MCF 10A (cell line): ENCODE measurements around the gene SCD5. TPM values are rescaled to one million over a fixed set of nuclear protein-coding genes. Genes with fewer than 3 reads are reported as not detected.

Experiments
- BruUV-seq: library from RNA; stranded (reverse); fragments of 400-500 nt; replicated peaks from 2 replicates; lab custom pipeline; 2021; lab: Mats Ljungman, UMichigan
- CTCF ChIA-PET: fragments of 300-600 bp; sonication (Branson Sonifier 250); formaldehyde crosslinking; extraction: SDS; loops from one replicate; lab custom pipeline; 2021; ENCODE audit warnings: antibody characterized with exemption, inconsistent platforms; lab: Yijun Ruan, JAX
- POLR2A ChIA-PET: fragments of 300-600, 350-650 bp; sonication (Branson Sonifier 250); formaldehyde crosslinking; extraction: SDS; loops from one replicate; lab custom pipeline; 2020; ENCODE audit warnings: antibody characterized with exemption, inconsistent platforms; lab: Yijun Ruan, JAX
- DNase-seq: peaks from one replicate; pipeline ENCODE4 v3.0.0-alpha.2; 2018; ENCODE audit not compliant: unreplicated experiment
- H3K27ac Mint-ChIP-seq: one replicate; pipeline ENCODE4 v1.8.0; 2022; ENCODE audit warnings: mild to moderate bottlenecking, low read depth, mixed read lengths; ENCODE audit not compliant: unreplicated experiment
- H3K27me3 Mint-ChIP-seq: one replicate; pipeline ENCODE4 v1.8.0; 2022; ENCODE audit warnings: mixed read lengths; ENCODE audit not compliant: insufficient read depth, unreplicated experiment
- H3K36me3 Mint-ChIP-seq: one replicate; pipeline ENCODE4 v1.8.0; 2022; ENCODE audit warnings: mild to moderate bottlenecking, moderate library complexity, mixed read lengths; ENCODE audit not compliant: insufficient read depth, unreplicated experiment
- H3K4me1 Mint-ChIP-seq: one replicate; pipeline ENCODE4 v1.8.0; 2022; ENCODE audit warnings: mixed read lengths; ENCODE audit not compliant: insufficient read depth, unreplicated experiment
- H3K4me3 Mint-ChIP-seq: one replicate; pipeline ENCODE4 v1.8.0; 2022; ENCODE audit warnings: mild to moderate bottlenecking, moderate library complexity, mixed read lengths; ENCODE audit not compliant: unreplicated experiment
- H3K9me3 Mint-ChIP-seq: one replicate; pipeline ENCODE4 v1.8.0; 2022; ENCODE audit warnings: mixed read lengths; ENCODE audit not compliant: unreplicated experiment
- intact Hi-C: fragments of 100-400 bp; cut with micrococcal nuclease; formaldehyde crosslinking; loops from 2 replicates; pipeline ENCODE4 v1.14.1; 2022
- total RNA-seq: library from RNA; stranded (reverse); gene quantifications from 2 replicates; pipeline ENCODE4 v1.2.3, GENCODE V29; 2022
- TF ChIP-seq, protein P1 (sequence below): fragments of 200-600 bp; IDR thresholded peaks from one replicate; pipeline ENCODE4 v1.8.0; 2022; ENCODE audit warnings: antibody characterized with exemption, mild to moderate bottlenecking; ENCODE audit not compliant: unreplicated experiment

SCD5 gene
- total RNA-seq, 1 experiment from 2014 or later, result 3.6 TPM

DNA sequence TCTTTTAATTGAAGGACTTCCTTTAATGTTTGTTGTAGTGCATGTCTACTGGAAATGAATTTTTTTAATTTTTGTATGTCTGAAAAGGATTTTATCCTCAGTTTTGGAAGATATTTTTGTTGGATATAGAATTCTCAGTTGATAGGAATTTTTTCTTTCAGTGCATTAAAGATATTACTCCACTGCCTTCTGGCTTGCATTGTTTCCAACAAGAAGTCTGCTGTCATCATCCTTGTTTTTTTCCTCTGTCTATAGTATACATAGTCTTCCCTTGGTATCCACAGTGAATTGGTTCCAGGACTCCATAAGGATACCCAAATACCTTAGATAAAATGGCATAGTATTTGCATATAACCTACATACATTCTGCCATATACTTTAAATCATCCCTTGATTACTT, 33.5 kb downstream of the SCD5 start:
- Mint-ChIP-seq H3K27ac (no peak overlapping the region), H3K4me3 (no peak overlapping the region), H3K9me3 (peaks cover 26% of the 10 kb centered on the region), H3K36me3 (peaks cover 7% of the 10 kb centered on the region), H3K4me1 (no peaks in the 10 kb centered on the region), H3K27me3 (no peaks in the 10 kb centered on the region)
- no TSS peak for BruUV-seq
- ChIA-PET CTCF (no interaction called here), POLR2A (no interaction called here)
- TF ChIP-seq, protein P1, sequence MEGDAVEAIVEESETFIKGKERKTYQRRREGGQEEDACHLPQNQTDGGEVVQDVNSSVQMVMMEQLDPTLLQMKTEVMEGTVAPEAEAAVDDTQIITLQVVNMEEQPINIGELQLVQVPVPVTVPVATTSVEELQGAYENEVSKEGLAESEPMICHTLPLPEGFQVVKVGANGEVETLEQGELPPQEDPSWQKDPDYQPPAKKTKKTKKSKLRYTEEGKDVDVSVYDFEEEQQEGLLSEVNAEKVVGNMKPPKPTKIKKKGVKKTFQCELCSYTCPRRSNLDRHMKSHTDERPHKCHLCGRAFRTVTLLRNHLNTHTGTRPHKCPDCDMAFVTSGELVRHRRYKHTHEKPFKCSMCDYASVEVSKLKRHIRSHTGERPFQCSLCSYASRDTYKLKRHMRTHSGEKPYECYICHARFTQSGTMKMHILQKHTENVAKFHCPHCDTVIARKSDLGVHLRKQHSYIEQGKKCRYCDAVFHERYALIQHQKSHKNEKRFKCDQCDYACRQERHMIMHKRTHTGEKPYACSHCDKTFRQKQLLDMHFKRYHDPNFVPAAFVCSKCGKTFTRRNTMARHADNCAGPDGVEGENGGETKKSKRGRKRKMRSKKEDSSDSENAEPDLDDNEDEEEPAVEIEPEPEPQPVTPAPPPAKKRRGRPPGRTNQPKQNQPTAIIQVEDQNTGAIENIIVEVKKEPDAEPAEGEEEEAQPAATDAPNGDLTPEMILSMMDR, result no peak
- no peak for DNase-seq
- intact Hi-C loops, result no loop called here

DNA sequence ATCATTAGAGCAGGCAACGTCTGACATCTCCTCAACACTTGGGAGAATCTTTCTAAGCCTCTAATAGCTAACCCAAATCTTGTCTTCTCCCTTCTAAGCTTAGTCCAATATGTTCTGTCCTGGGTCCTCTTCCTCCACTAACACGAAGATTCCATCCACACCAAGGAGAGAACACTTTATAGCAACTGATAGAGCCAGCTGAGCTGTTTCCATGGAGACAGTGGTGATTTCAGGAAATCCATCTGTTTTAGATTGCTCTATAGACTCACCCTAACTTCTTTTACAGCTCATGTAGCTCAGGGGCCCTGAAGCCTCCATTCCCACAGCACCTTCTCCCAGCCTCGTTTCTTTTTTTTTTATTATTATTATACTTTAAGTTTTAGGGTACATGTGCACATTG, 37.4 kb downstream of the SCD5 start:
- Mint-ChIP-seq H3K9me3 (peaks cover 13% of the 10 kb centered on the region), H3K36me3 (no peaks in the 10 kb centered on the region), H3K4me1 (peaks cover 5% of the 10 kb centered on the region), H3K27ac (no peak overlapping the region), H3K27me3 (no peaks in the 10 kb centered on the region), H3K4me3 (no peak overlapping the region)
- DNase-seq, result no peak
- intact Hi-C loops, result no loop called here
- ChIA-PET POLR2A (no interaction called here), CTCF (interaction anchor here (0.7 kb wide), 1 partner anchor 25 kb away, joined by 4 read pairs; no protein-coding TSS in a partner anchor)
- no TSS peak for BruUV-seq
- TF ChIP-seq, protein P1, result no peak

DNA sequence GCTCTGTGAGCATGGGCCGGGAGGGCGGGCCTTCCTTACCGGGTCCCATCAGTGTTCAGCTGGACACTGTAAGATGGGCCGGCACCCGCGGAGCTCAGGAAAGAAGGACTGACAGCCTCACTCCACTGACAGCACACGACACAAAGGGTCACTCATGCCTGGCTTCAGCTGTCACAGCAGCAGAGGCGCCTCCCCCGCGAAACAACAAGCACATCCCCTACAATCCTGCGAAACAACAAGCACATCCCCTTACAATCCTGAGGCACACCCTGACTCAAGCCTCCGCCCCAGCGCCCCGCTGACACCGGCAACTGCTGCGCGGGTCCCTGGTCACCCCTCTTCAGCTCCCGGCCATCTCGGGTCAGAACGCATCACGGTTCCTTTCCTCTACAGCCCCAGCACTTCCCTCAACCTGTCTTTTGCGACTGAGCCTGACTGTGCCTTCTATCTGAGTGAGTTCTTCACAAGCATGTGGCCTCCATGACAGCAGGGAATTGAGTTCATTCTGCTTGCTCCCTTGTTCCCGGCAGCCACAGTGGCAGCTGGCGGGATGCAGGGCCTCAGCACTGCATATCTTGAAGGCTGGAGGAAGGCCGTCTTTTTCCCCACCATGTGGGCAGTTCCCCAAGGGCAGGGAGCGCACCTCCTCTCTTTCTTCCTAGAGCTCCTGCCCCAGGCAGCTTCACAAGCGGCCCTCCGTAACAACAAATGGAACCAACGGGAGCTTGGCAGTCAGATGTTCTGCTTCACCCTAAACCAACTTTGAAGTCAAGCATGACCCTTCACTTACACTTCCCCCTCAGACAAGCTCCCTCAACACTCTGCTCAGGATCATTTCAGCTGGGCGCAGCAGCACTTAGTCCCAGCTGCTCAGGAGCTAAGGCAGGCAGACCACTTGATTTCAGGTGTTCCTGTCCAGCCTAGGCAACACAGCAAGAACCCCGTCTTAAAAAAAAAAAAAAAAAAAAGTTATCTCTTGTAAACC, 39.6 kb downstream of the SCD5 start:
- BruUV-seq, result no TSS peak
- CTCF ChIA-PET, result interaction anchor here (0.6 to 0.7 kb wide), 2 partner anchors 37 to 44 kb away, joined by 3 read pairs; no protein-coding TSS in a partner anchor
- peaks cover 2% of the 10 kb centered on the region for H3K9me3 Mint-ChIP-seq

DNA sequence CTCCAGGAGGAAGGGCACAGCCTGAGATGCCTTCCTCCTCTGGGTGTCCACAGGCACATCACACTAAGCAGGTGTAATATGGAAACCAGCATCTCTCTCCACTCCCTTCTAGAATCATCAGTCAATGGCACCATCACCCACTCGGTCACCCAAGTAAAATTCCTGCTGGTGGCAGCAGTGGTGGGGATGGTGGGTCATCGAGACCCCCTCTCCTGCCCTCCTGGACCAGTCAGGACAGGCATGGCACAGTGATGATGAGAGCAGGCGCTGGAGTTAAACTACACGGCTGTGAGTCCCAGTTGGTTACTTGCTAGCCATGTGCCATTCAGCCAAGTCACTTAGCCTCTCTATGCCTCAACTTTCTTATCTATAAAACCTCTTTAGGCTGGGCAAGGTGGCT, 42.5 kb downstream of the SCD5 start:
- CTCF ChIA-PET, result no interaction called here
- Mint-ChIP-seq H3K36me3 (no peaks in the 10 kb centered on the region), H3K27ac (no peak overlapping the region), H3K27me3 (no peaks in the 10 kb centered on the region), H3K9me3 (no peaks in the 10 kb centered on the region), H3K4me3 (no peak overlapping the region), H3K4me1 (peaks cover 11% of the 10 kb centered on the region)
- POLR2A ChIA-PET, result no interaction called here
- no TSS peak for BruUV-seq
- intact Hi-C loops, result no loop called here
- DNase-seq, result no peak
- TF ChIP-seq, protein P1, result no peak

More for the DNA sequence above, 39.6 kb downstream of the SCD5 start:
- DNase-seq, result no peak
- Mint-ChIP-seq H3K27me3 (no peaks in the 10 kb centered on the region), H3K4me1 (peaks cover 8% of the 10 kb centered on the region), H3K4me3 (no peak overlapping the region), H3K27ac (no peak overlapping the region), H3K36me3 (no peaks in the 10 kb centered on the region)
- TF ChIP-seq, protein P1, result no peak
- POLR2A ChIA-PET, result interaction anchor here (1.4 kb wide), 1 partner anchor 27 kb away, joined by 3 read pairs; no protein-coding TSS in a partner anchor
- intact Hi-C loops, result no loop called here
